H9 (cell line): ENCODE measurements around the gene S100A7A. TPM values are rescaled to one million over a fixed set of nuclear protein-coding genes. Genes with fewer than 3 reads are reported as not detected.

ENCODE experiments used
- DNase-seq: peaks from one replicate; pipeline ENCODE4 v3.0.0-alpha.2; 2017
- H2AFZ ChIP-seq: one replicate; pipeline ENCODE4 v1.6.1; 2013; ENCODE audit warnings: mild to moderate bottlenecking, low read length, control low read depth, moderate library complexity
- H2AK5ac ChIP-seq: 2 replicates; pipeline ENCODE4 v1.6.1; 2013; ENCODE audit warnings: low read length, control low read depth, mixed read lengths; ENCODE audit not compliant: insufficient read length
- H2BK120ac ChIP-seq: one replicate; pipeline ENCODE4 v1.6.1; 2013; ENCODE audit warnings: low read depth, mild to moderate bottlenecking, low read length, control low read depth, inconsistent platforms; ENCODE audit not compliant: poor library complexity, severe bottlenecking
- H2BK12ac ChIP-seq: 2 replicates; pipeline ENCODE4 v1.6.1; 2013; ENCODE audit warnings: low read length, control low read depth, mixed read lengths, low read depth; ENCODE audit not compliant: insufficient read length
- H2BK15ac ChIP-seq: 2 replicates; pipeline ENCODE4 v1.6.1; 2013; ENCODE audit warnings: low read depth, low read length, control low read depth
- H2BK20ac ChIP-seq: one replicate; pipeline ENCODE4 v1.6.1; 2013; ENCODE audit warnings: low read depth, mild to moderate bottlenecking, low read length, control low read depth, inconsistent platforms; ENCODE audit not compliant: poor library complexity, severe bottlenecking
- H2BK5ac ChIP-seq: 2 replicates; pipeline ENCODE4 v1.6.1; 2013; ENCODE audit warnings: low read length, control low read depth, mixed read lengths; ENCODE audit not compliant: insufficient read length
- H3K14ac ChIP-seq: 2 replicates; pipeline ENCODE4 v1.6.1; 2013; ENCODE audit warnings: low read length, control low read depth; ENCODE audit not compliant: insufficient read depth
- H3K18ac ChIP-seq: 2 replicates; pipeline ENCODE4 v1.6.1; 2013; ENCODE audit warnings: low read depth, mild to moderate bottlenecking, mixed read lengths, low read length, control low read depth; ENCODE audit not compliant: insufficient read length
- H3K23ac ChIP-seq: 2 replicates; pipeline ENCODE4 v1.6.1; 2013; ENCODE audit warnings: low read length, control low read depth, mixed read lengths, low read depth; ENCODE audit not compliant: insufficient read length
- H3K23me2 ChIP-seq: 2 replicates; pipeline ENCODE4 v1.6.1; 2013; ENCODE audit warnings: low read depth, mild to moderate bottlenecking, mixed read lengths, low read length, control low read depth; ENCODE audit not compliant: insufficient read length, poor library complexity, severe bottlenecking
- H3K27ac ChIP-seq: 2 replicates; pipeline ENCODE4 v1.5.1; 2013; ENCODE audit warnings: low read length, control low read depth, mixed read lengths, low read depth; ENCODE audit not compliant: insufficient read length
- H3K27me3 ChIP-seq: 2 replicates; pipeline ENCODE4 v1.6.1; 2013; ENCODE audit warnings: low read length, control low read depth, inconsistent platforms; ENCODE audit not compliant: insufficient read depth
- H3K4ac ChIP-seq: 2 replicates; pipeline ENCODE4 v1.6.1; 2013; ENCODE audit warnings: low read depth, mild to moderate bottlenecking, control low read depth, inconsistent platforms, low read length, moderate library complexity
- H3K4me1 ChIP-seq: 2 replicates; pipeline ENCODE4 v1.6.1; 2013; ENCODE audit warnings: low read length, control low read depth, inconsistent platforms; ENCODE audit not compliant: insufficient read depth
- H3K4me2 ChIP-seq: 2 replicates; pipeline ENCODE4 v1.6.1; 2013; ENCODE audit warnings: low read length, control low read depth, mixed read lengths; ENCODE audit not compliant: insufficient read length, insufficient read depth
- H3K56ac ChIP-seq: 2 replicates; pipeline ENCODE4 v1.6.1; 2013; ENCODE audit warnings: low read depth, mild to moderate bottlenecking, mixed read lengths, low read length, control low read depth; ENCODE audit not compliant: insufficient read length
- H3K79me1 ChIP-seq: 2 replicates; pipeline ENCODE4 v1.6.1; 2013; ENCODE audit warnings: low read depth, mild to moderate bottlenecking, moderate library complexity, low read length, control low read depth, inconsistent platforms; ENCODE audit not compliant: insufficient read depth, poor library complexity, severe bottlenecking
- H3K79me2 ChIP-seq: 2 replicates; pipeline ENCODE4 v1.6.1; 2013; ENCODE audit warnings: low read length, control low read depth, inconsistent platforms; ENCODE audit not compliant: insufficient read depth
- H3K9ac ChIP-seq: 2 replicates; pipeline ENCODE4 v1.6.1; 2013; ENCODE audit warnings: low read length, control low read depth, mixed read lengths; ENCODE audit not compliant: insufficient read length; ENCODE audit errors: extremely low read depth
- H3K9me3 ChIP-seq: one replicate; pipeline ENCODE4 v1.6.1; 2013; ENCODE audit warnings: low read depth, low read length, inconsistent platforms; ENCODE audit not compliant: control insufficient read depth
- H3T11ph ChIP-seq: one replicate; pipeline ENCODE4 v1.6.1; 2013; ENCODE audit warnings: mild to moderate bottlenecking, low read length, control low read depth, inconsistent platforms
- H4K20me1 ChIP-seq: one replicate; pipeline ENCODE4 v1.6.1; 2013; ENCODE audit not compliant: control insufficient read depth, insufficient read length, insufficient read depth
- H4K5ac ChIP-seq: 2 replicates; pipeline ENCODE4 v1.6.1; 2013; ENCODE audit warnings: low read depth, mild to moderate bottlenecking, mixed read lengths, low read length, control low read depth; ENCODE audit not compliant: insufficient read length
- H4K8ac ChIP-seq: replicated peaks from 2 replicates; pipeline ENCODE4 v1.6.1; 2013; ENCODE audit warnings: low read length, control low read depth, mixed read lengths, low read depth; ENCODE audit not compliant: insufficient read length
- H4K91ac ChIP-seq: 2 replicates; pipeline ENCODE4 v1.6.1; 2013; ENCODE audit warnings: low read depth, mild to moderate bottlenecking, moderate library complexity, mixed read lengths, low read length, control low read depth; ENCODE audit not compliant: insufficient read length
- H3K27ac Mint-ChIP-seq, 3 experiments: 2 replicates in 2 of 3; 3 replicates in 1 of 3; pipeline ENCODE4 v1.8.0; 2020 to 2021; ENCODE audit warnings: mixed read lengths in 3 of 3, mild to moderate bottlenecking in 1 of 3, moderate library complexity in 1 of 3
- H3K27me3 Mint-ChIP-seq: 2 replicates; pipeline ENCODE4 v1.8.0; 2021; ENCODE audit warnings: low read depth, mild to moderate bottlenecking, moderate library complexity, mixed read lengths
- H3K36me3 Mint-ChIP-seq, 3 experiments: 2 replicates in 2 of 3; 3 replicates in 1 of 3; pipeline ENCODE4 v1.8.0; 2020 to 2021; ENCODE audit warnings: low read depth in 3 of 3, mixed read lengths in 3 of 3; ENCODE audit not compliant: insufficient read depth in 1 of 3
- H3K4me1 Mint-ChIP-seq, 2 experiments: 2 replicates each; pipeline ENCODE4 v1.8.0; 2020; ENCODE audit warnings: mixed read lengths in 2 of 2
- H3K4me3 Mint-ChIP-seq, 2 experiments: 2 replicates in 1 of 2; 3 replicates in 1 of 2; pipeline ENCODE4 v1.8.0; 2020 to 2021; ENCODE audit warnings: mild to moderate bottlenecking in 2 of 2, mixed read lengths in 2 of 2, moderate library complexity in 1 of 2
- H3K9me3 Mint-ChIP-seq, 2 experiments: 2 replicates in 1 of 2; 3 replicates in 1 of 2; pipeline ENCODE4 v1.8.0; 2020; ENCODE audit warnings: mild to moderate bottlenecking in 2 of 2, mixed read lengths in 2 of 2, moderate library complexity in 1 of 2
- CTCF ChIP-seq: fragments of 200-600 bp; sonication (generic); conservative IDR thresholded peaks from 3 replicates; pipeline ENCODE4 v1.8.0; 2021; ENCODE audit warnings: antibody characterized with exemption, mild to moderate bottlenecking
- WGBS: extraction: QIAGEN DNeasy Blood & Tissue Kit; methylation state at CpG from one replicate; pipeline ENCODE4 v1.1.7; 2013; ENCODE audit warnings: missing lambda C conversion rate, low lambda C conversion rate, mixed read lengths; ENCODE audit not compliant: insufficient read length; ENCODE audit errors: extremely low coverage; 5-methylcytosine and 5-hydroxymethylcytosine counted together
- total RNA-seq: library from RNA; stranded (reverse); gene quantifications from 2 replicates; pipeline ENCODE4 v1.2.1, GENCODE V29; 2021

S100A7A gene
- total RNA-seq, 1 experiment from 2014 or later: not detected

- Mint-ChIP-seq H3K9me3 (peaks cover 5 to 6% of the 10 kb centered on the region in 2 experiments), H3K4me3 (no peak overlapping the region), H3K27me3 (peaks cover 31% of the 10 kb centered on the region), H3K4me1 (peaks cover 7 to 22% of the 10 kb centered on the region in 2 experiments; a peak in 3 of 4 replicates), H3K27ac (no peak overlapping the region), H3K36me3 (peaks cover 0 to 3% (median 0%) of the 10 kb centered on the region in 3 experiments; a peak in 4 of 7 replicates)
- peaks cover 3% of the 10 kb centered on the region; the same call in 1 of the 2 replicates for H3K4me1 ChIP-seq
- TF ChIP-seq CTCF: peak; percentile 50
- H3K9ac ChIP-seq: no peak overlapping the region
- no peaks in the 10 kb centered on the region for H3K9me3 ChIP-seq
- H3K79me2 ChIP-seq: no peaks in the 10 kb centered on the region
- no peaks in the 10 kb centered on the region for H4K20me1 ChIP-seq
- H3K79me1 ChIP-seq: no peaks in the 10 kb centered on the region
- no peak overlapping the region for H3T11ph ChIP-seq
- no peak overlapping the region for H4K5ac ChIP-seq
- no peak overlapping the region for H3K56ac ChIP-seq
- no peak overlapping the region for H4K91ac ChIP-seq
- H2BK120ac ChIP-seq: no peak overlapping the region
- H3K18ac ChIP-seq: no peak overlapping the region
- no peak for DNase-seq
- H3K23ac ChIP-seq: no peak overlapping the region
- H3K27ac ChIP-seq: no peak overlapping the region
- no peak overlapping the region for H2BK5ac ChIP-seq
- H2AK5ac ChIP-seq: no peak overlapping the region
- no peak overlapping the region for H3K4me2 ChIP-seq
- WGBS: no CpG with 5 or more reads among the region's 5 CpGs
- no peak overlapping the region for H2BK12ac ChIP-seq
- H2AFZ ChIP-seq: no peak overlapping the region
- H3K4ac ChIP-seq: no peak overlapping the region
- H3K27me3 ChIP-seq: no peaks in the 10 kb centered on the region
- no peak overlapping the region for H2BK20ac ChIP-seq
- H4K8ac ChIP-seq: no peak overlapping the region
- no peak overlapping the region for H2BK15ac ChIP-seq
- H3K23me2 ChIP-seq: no peaks in the 10 kb centered on the region
- no peak overlapping the region for H3K14ac ChIP-seq
These were observed 16.1 kb upstream of the S100A7A start for GRCh38 chr1:153400244-153400643.
